Glutamatergic neuron (in vitro differentiated cells): ENCODE results near the gene CACNA1C. TPM values are rescaled to one million over a fixed set of nuclear protein-coding genes. Genes with fewer than 3 reads are reported as not detected.

Experiments
- DNase-seq: peaks from one replicate; pipeline ENCODE4 v3.0.0; 2022
- H3K27ac Mint-ChIP-seq: one replicate; pipeline ENCODE4 v1.8.0; 2020; ENCODE audit warnings: mild to moderate bottlenecking, mixed read lengths, inconsistent platforms; ENCODE audit not compliant: unreplicated experiment
- H3K27me3 Mint-ChIP-seq: one replicate; pipeline ENCODE4 v1.8.0; 2020; ENCODE audit warnings: mild to moderate bottlenecking, moderate library complexity, mixed read lengths, inconsistent platforms; ENCODE audit not compliant: unreplicated experiment
- H3K36me3 Mint-ChIP-seq: one replicate; pipeline ENCODE4 v1.8.0; 2020; ENCODE audit warnings: mild to moderate bottlenecking, mixed read lengths, inconsistent platforms; ENCODE audit not compliant: unreplicated experiment
- H3K4me1 Mint-ChIP-seq: one replicate; pipeline ENCODE4 v1.8.0; 2020; ENCODE audit warnings: mild to moderate bottlenecking, low read depth, mixed read lengths, inconsistent platforms; ENCODE audit not compliant: unreplicated experiment
- H3K4me3 Mint-ChIP-seq: one replicate; pipeline ENCODE4 v1.8.0; 2020; ENCODE audit warnings: mild to moderate bottlenecking, mixed read lengths, inconsistent platforms; ENCODE audit not compliant: unreplicated experiment
- H3K9me3 Mint-ChIP-seq: one replicate; pipeline ENCODE4 v1.8.0; 2020; ENCODE audit warnings: mild to moderate bottlenecking, moderate library complexity, mixed read lengths, inconsistent platforms; ENCODE audit not compliant: unreplicated experiment
- total RNA-seq: library from RNA; stranded (reverse); fragmentation: NEBNext Ultra II Directional; extraction: Animal tissue kit (Norgen Biotek cat#: 25700); gene quantifications from one replicate; pipeline ENCODE4 v1.2.1, GENCODE V29; 2021; ENCODE audit not compliant: unreplicated experiment
- TF ChIP-seq, protein P1 (sequence below): fragments of 200-600 bp; sonication (generic); IDR thresholded peaks from one replicate; pipeline ENCODE4 v1.5.0; 2021; ENCODE audit not compliant: partially characterized antibody, unreplicated experiment

Gene CACNA1C
- total RNA-seq, 1 donor from 2014 or later: 11.0 TPM

DNA sequence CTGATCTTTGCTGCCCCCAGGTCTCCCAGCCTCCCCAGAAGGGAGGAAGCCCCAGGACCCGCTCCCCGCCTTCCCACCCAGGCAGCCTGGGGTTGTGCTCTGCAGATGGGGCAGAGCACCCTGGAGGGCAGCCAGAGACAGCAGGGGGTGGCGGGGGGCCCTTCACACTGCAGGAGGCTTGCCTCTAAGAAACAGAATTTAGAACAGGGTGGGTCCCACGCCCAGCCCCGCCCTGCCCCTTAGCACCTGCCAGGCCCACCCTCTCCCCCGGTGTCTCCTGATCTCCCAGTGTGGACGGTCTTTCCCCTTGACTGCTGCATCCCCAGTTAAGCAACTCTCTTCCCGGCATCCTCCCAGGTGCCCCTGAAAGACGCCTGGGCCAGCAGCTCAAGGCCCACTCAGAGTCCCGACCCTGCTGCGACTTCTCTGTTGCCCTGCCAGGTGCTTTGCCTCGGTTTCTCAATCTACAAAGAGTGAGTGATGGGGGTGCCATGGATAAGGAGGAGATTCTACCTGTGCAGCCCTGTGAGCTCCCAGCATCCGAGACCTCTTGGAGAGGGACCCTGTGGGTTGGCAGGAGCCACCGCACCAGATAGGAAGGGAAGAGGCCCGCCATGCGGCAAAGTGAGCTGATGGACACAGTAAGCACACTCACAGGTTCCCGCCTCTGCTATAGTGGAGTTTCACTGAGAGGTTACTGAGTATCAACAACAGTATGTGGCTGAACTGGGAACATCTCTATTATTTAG, 414.8 kb downstream of the CACNA1C start:
- TF ChIP-seq, protein P1, sequence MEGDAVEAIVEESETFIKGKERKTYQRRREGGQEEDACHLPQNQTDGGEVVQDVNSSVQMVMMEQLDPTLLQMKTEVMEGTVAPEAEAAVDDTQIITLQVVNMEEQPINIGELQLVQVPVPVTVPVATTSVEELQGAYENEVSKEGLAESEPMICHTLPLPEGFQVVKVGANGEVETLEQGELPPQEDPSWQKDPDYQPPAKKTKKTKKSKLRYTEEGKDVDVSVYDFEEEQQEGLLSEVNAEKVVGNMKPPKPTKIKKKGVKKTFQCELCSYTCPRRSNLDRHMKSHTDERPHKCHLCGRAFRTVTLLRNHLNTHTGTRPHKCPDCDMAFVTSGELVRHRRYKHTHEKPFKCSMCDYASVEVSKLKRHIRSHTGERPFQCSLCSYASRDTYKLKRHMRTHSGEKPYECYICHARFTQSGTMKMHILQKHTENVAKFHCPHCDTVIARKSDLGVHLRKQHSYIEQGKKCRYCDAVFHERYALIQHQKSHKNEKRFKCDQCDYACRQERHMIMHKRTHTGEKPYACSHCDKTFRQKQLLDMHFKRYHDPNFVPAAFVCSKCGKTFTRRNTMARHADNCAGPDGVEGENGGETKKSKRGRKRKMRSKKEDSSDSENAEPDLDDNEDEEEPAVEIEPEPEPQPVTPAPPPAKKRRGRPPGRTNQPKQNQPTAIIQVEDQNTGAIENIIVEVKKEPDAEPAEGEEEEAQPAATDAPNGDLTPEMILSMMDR: no peak
- H3K27me3 Mint-ChIP-seq: no peaks in the 10 kb centered on the region
- no peak for DNase-seq

DNA sequence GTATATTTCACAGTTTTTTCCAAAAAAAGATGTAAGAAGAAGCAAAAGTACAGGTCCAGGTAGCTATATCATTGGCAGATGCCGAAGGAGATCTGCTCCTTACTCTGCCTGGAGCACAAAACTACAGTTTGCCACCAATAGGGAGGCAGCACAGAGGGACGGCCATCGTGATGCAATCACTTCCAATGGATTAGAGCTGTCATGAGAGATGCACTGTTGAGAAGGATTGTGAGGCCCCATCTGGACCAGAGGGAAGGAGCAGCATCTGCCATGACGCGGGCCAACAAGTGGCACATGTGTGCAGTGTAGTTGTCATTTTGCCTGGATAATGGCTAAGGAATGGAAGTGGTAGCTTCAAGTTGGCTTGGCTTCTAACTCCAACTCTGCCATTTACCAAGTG, 423.2 kb downstream of the CACNA1C start:
- H3K4me3 Mint-ChIP-seq: peak overlapping the region; percentile 26
- peaks cover 16% of the 10 kb centered on the region for H3K9me3 Mint-ChIP-seq
- peaks cover 26% of the 10 kb centered on the region for H3K4me1 Mint-ChIP-seq
- TF ChIP-seq, protein P1: no peak
- peaks cover 13% of the 10 kb centered on the region for H3K36me3 Mint-ChIP-seq
- H3K27me3 Mint-ChIP-seq: peaks cover 3% of the 10 kb centered on the region
- H3K27ac Mint-ChIP-seq: peak overlapping the region; percentile 89
- peak; percentile 72 for DNase-seq

More for the DNA sequence above, 414.8 kb downstream of the CACNA1C start:
- Mint-ChIP-seq H3K9me3 (peaks cover 8% of the 10 kb centered on the region), H3K27ac (no peak overlapping the region), H3K4me3 (no peak overlapping the region), H3K4me1 (peaks cover 1% of the 10 kb centered on the region), H3K36me3 (peaks cover 6% of the 10 kb centered on the region)

DNA sequence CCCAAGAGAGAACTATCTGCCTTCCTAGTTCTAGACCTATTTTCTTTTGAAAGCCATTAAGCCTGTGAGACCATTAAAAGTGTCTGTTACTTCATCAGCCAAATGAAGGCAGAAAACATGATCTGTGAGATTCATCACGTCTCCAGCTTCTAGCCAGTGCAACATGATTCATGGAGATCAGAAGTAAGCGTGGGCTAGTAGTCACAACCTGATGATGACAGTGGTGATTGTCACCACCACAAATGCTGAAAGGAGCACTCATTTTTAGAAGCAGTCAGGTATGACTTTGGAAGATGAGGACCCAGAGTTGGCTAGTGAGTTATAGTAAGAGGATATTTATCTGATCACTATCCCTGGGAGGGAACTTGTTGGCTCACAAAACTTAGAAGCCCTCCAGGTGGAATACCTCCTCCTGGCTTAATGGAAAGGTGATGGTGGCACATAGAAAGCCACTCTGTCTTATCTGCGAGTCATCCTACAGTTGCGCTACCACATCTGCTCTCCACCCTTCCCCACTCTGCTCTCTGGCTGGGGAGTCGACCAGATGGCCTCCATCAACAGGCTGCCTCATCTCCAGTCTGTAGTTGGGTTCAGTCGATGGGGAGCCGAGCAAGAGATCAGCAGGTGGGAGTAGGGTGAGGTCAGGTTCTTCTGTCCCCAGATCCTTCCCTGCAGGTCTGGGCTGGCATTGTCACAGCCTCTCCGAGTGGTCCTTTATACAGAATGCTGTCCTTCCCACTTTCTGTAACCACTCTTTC, 424.4 kb downstream of the CACNA1C start:
- Mint-ChIP-seq H3K9me3 (peaks cover 16% of the 10 kb centered on the region), H3K4me3 (peak overlapping the region; percentile 28), H3K36me3 (peaks cover 9% of the 10 kb centered on the region), H3K27me3 (peaks cover 3% of the 10 kb centered on the region), H3K27ac (peak overlapping the region; percentile 57), H3K4me1 (peaks cover 26% of the 10 kb centered on the region)
- TF ChIP-seq, protein P1: no peak
- DNase-seq: no peak

DNA sequence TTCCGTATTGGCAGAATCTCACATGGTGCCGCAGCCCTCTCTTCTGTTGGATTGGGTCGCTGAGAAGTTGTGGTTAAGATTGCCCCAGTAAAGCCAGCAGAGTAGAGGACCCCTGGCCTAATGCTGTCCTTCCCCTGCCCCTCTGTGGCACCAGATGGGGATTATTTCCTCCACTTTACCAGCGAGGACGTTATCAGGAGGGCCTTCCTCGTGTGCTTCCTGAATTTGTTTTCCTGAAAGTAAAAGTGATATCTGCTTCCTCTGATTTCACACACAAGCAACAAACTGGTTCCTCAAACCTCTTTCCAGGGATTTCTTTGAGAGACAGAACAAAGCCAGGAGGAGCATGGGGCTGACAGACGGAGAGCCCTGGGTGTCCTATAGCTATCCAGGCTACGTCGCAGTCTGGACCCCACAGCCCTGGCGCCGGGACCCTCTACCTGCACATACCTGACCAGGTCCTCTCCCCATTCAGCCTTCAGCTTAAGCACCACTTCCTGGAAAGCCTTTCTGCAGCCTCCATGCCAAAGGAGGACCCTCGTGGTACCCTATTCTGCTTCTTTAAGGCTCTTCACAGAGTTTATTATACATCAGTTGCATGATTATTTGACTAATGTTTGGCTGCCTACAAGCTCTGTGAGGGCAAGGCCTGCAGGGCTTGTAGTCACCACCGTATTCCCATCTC, 427.2 kb downstream of the CACNA1C start:
- no peak overlapping the region for H3K4me3 Mint-ChIP-seq
- peaks cover 7% of the 10 kb centered on the region for H3K36me3 Mint-ChIP-seq
- H3K27me3 Mint-ChIP-seq: peaks cover 3% of the 10 kb centered on the region
- H3K9me3 Mint-ChIP-seq: peaks cover 10% of the 10 kb centered on the region
- TF ChIP-seq, protein P1: no peak
- DNase-seq: no peak
- peaks cover 26% of the 10 kb centered on the region for H3K4me1 Mint-ChIP-seq
- no peak overlapping the region for H3K27ac Mint-ChIP-seq
